ENCODE data around the gene SLC44A3. TPM values are rescaled to one million over a fixed set of nuclear protein-coding genes. Genes with fewer than 3 reads are reported as not detected.

SLC44A3 gene
- total RNA-seq, 1 donor, result 2.9 TPM

GRCh38 chr1:94840808-94841207, 20.7 kb downstream of the SLC44A3 start:
- no peak overlapping the region for H3K4me3 ChIP-seq (ENCODE audit: insufficient read depth, low read length)
- H4K20me1 ChIP-seq (ENCODE audit: insufficient read depth, low read length), result no peaks in the 10 kb centered on the region
- no peak overlapping the region for H3K27ac ChIP-seq (ENCODE audit: low read depth, low read length)
- no peaks in the 10 kb centered on the region for H3K4me1 ChIP-seq (ENCODE audit: insufficient read depth, low read length)
- no peak overlapping the region for H3K4me2 ChIP-seq (ENCODE audit: insufficient read depth, low read length)
- no peaks in the 10 kb centered on the region for H3K9me3 ChIP-seq (ENCODE audit: low read depth, low read length)
- H2AFZ ChIP-seq (ENCODE audit: low read length), result no peak overlapping the region
- H3K36me3 ChIP-seq (ENCODE audit: insufficient read depth, low read length), result no peaks in the 10 kb centered on the region
- TF ChIP-seq CTCF (IDR thresholded peaks at IDR 0.05; ENCODE audit: extremely low read depth, low read depth, low read length), result no peak
- H3K27me3 ChIP-seq (ENCODE audit: insufficient read depth, low read length), result peaks cover 28% of the 10 kb centered on the region
- no peaks in the 10 kb centered on the region for H3K79me2 ChIP-seq (ENCODE audit: insufficient read depth, low read length)
- no peak for DNase-seq (ENCODE audit: insufficient read length, low spot score, missing footprints)

GRCh38 chr1:94843430-94843829, 23.3 kb downstream of the SLC44A3 start:
- H3K4me3 ChIP-seq (ENCODE audit: insufficient read depth, low read length), result no peak overlapping the region
- no peak for DNase-seq (ENCODE audit: insufficient read length, low spot score, missing footprints)
- peaks cover 19% of the 10 kb centered on the region for H3K27me3 ChIP-seq (ENCODE audit: insufficient read depth, low read length)
- no peak for TF ChIP-seq CTCF (IDR thresholded peaks at IDR 0.05; ENCODE audit: extremely low read depth, low read depth, low read length)
- no peak overlapping the region for H2AFZ ChIP-seq (ENCODE audit: low read length)
- H3K79me2 ChIP-seq (ENCODE audit: insufficient read depth, low read length), result no peaks in the 10 kb centered on the region
- no peaks in the 10 kb centered on the region for H3K36me3 ChIP-seq (ENCODE audit: insufficient read depth, low read length)
- no peaks in the 10 kb centered on the region for H3K4me1 ChIP-seq (ENCODE audit: insufficient read depth, low read length)
- no peak overlapping the region for H3K4me2 ChIP-seq (ENCODE audit: insufficient read depth, low read length)
- no peak overlapping the region for H3K27ac ChIP-seq (ENCODE audit: low read depth, low read length)
- H4K20me1 ChIP-seq (ENCODE audit: insufficient read depth, low read length), result no peaks in the 10 kb centered on the region
- H3K9me3 ChIP-seq (ENCODE audit: low read depth, low read length), result no peaks in the 10 kb centered on the region

GRCh38 chr1:94843846-94844245, 23.7 kb downstream of the SLC44A3 start:
- no peak for TF ChIP-seq CTCF (IDR thresholded peaks at IDR 0.05; ENCODE audit: extremely low read depth, low read depth, low read length)
- Histone ChIP-seq H3K9me3 (ENCODE audit: low read depth, low read length) (no peaks in the 10 kb centered on the region), H3K27me3 (ENCODE audit: insufficient read depth, low read length) (peaks cover 19% of the 10 kb centered on the region), H2AFZ (ENCODE audit: low read length) (no peak overlapping the region), H3K27ac (ENCODE audit: low read depth, low read length) (no peak overlapping the region), H3K36me3 (ENCODE audit: insufficient read depth, low read length) (no peaks in the 10 kb centered on the region), H3K4me1 (ENCODE audit: insufficient read depth, low read length) (no peaks in the 10 kb centered on the region), H3K4me3 (ENCODE audit: insufficient read depth, low read length) (no peak overlapping the region), H3K4me2 (ENCODE audit: insufficient read depth, low read length) (no peak overlapping the region), H3K79me2 (ENCODE audit: insufficient read depth, low read length) (no peaks in the 10 kb centered on the region), H4K20me1 (ENCODE audit: insufficient read depth, low read length) (no peaks in the 10 kb centered on the region)
- no peak for DNase-seq (ENCODE audit: insufficient read length, low spot score, missing footprints)

GRCh38 chr1:94846308-94846707, 26.2 kb downstream of the SLC44A3 start:
- no peak overlapping the region for H3K4me3 ChIP-seq (ENCODE audit: insufficient read depth, low read length)
- no peaks in the 10 kb centered on the region for H3K36me3 ChIP-seq (ENCODE audit: insufficient read depth, low read length)
- H3K9me3 ChIP-seq (ENCODE audit: low read depth, low read length), result no peaks in the 10 kb centered on the region
- H3K27ac ChIP-seq (ENCODE audit: low read depth, low read length), result no peak overlapping the region
- H3K27me3 ChIP-seq (ENCODE audit: insufficient read depth, low read length), result peaks cover 19% of the 10 kb centered on the region
- no peak overlapping the region for H2AFZ ChIP-seq (ENCODE audit: low read length)
- TF ChIP-seq CTCF (IDR thresholded peaks at IDR 0.05; ENCODE audit: extremely low read depth, low read depth, low read length), result no peak
- H3K4me1 ChIP-seq (ENCODE audit: insufficient read depth, low read length), result no peaks in the 10 kb centered on the region
- DNase-seq (ENCODE audit: insufficient read length, low spot score, missing footprints), result no peak
- no peak overlapping the region for H3K4me2 ChIP-seq (ENCODE audit: insufficient read depth, low read length)
- H4K20me1 ChIP-seq (ENCODE audit: insufficient read depth, low read length), result no peaks in the 10 kb centered on the region
- H3K79me2 ChIP-seq (ENCODE audit: insufficient read depth, low read length), result no peaks in the 10 kb centered on the region
